H9 (cell line): ENCODE results near the gene GRIK1. TPM values are rescaled to one million over a fixed set of nuclear protein-coding genes. Genes with fewer than 3 reads are reported as not detected.

ENCODE experiments used
- DNase-seq: peaks from one replicate; pipeline ENCODE4 v3.0.0-alpha.2; 2017
- H2AFZ ChIP-seq: one replicate; pipeline ENCODE4 v1.6.1; 2013; ENCODE audit warnings: mild to moderate bottlenecking, low read length, control low read depth, moderate library complexity
- H2AK5ac ChIP-seq: 2 replicates; pipeline ENCODE4 v1.6.1; 2013; ENCODE audit warnings: low read length, control low read depth, mixed read lengths; ENCODE audit not compliant: insufficient read length
- H2BK120ac ChIP-seq: one replicate; pipeline ENCODE4 v1.6.1; 2013; ENCODE audit warnings: low read depth, mild to moderate bottlenecking, low read length, control low read depth, inconsistent platforms; ENCODE audit not compliant: poor library complexity, severe bottlenecking
- H2BK12ac ChIP-seq: 2 replicates; pipeline ENCODE4 v1.6.1; 2013; ENCODE audit warnings: low read length, control low read depth, mixed read lengths, low read depth; ENCODE audit not compliant: insufficient read length
- H2BK15ac ChIP-seq: 2 replicates; pipeline ENCODE4 v1.6.1; 2013; ENCODE audit warnings: low read depth, low read length, control low read depth
- H2BK20ac ChIP-seq: one replicate; pipeline ENCODE4 v1.6.1; 2013; ENCODE audit warnings: low read depth, mild to moderate bottlenecking, low read length, control low read depth, inconsistent platforms; ENCODE audit not compliant: poor library complexity, severe bottlenecking
- H2BK5ac ChIP-seq: 2 replicates; pipeline ENCODE4 v1.6.1; 2013; ENCODE audit warnings: low read length, control low read depth, mixed read lengths; ENCODE audit not compliant: insufficient read length
- H3K14ac ChIP-seq: 2 replicates; pipeline ENCODE4 v1.6.1; 2013; ENCODE audit warnings: low read length, control low read depth; ENCODE audit not compliant: insufficient read depth
- H3K18ac ChIP-seq: 2 replicates; pipeline ENCODE4 v1.6.1; 2013; ENCODE audit warnings: low read depth, mild to moderate bottlenecking, mixed read lengths, low read length, control low read depth; ENCODE audit not compliant: insufficient read length
- H3K23ac ChIP-seq: 2 replicates; pipeline ENCODE4 v1.6.1; 2013; ENCODE audit warnings: low read length, control low read depth, mixed read lengths, low read depth; ENCODE audit not compliant: insufficient read length
- H3K23me2 ChIP-seq: 2 replicates; pipeline ENCODE4 v1.6.1; 2013; ENCODE audit warnings: low read depth, mild to moderate bottlenecking, mixed read lengths, low read length, control low read depth; ENCODE audit not compliant: insufficient read length, poor library complexity, severe bottlenecking
- H3K27ac ChIP-seq: 2 replicates; pipeline ENCODE4 v1.5.1; 2013; ENCODE audit warnings: low read length, control low read depth, mixed read lengths, low read depth; ENCODE audit not compliant: insufficient read length
- H3K27me3 ChIP-seq: 2 replicates; pipeline ENCODE4 v1.6.1; 2013; ENCODE audit warnings: low read length, control low read depth, inconsistent platforms; ENCODE audit not compliant: insufficient read depth
- H3K4ac ChIP-seq: 2 replicates; pipeline ENCODE4 v1.6.1; 2013; ENCODE audit warnings: low read depth, mild to moderate bottlenecking, control low read depth, inconsistent platforms, low read length, moderate library complexity
- H3K4me1 ChIP-seq: 2 replicates; pipeline ENCODE4 v1.6.1; 2013; ENCODE audit warnings: low read length, control low read depth, inconsistent platforms; ENCODE audit not compliant: insufficient read depth
- H3K4me2 ChIP-seq: 2 replicates; pipeline ENCODE4 v1.6.1; 2013; ENCODE audit warnings: low read length, control low read depth, mixed read lengths; ENCODE audit not compliant: insufficient read length, insufficient read depth
- H3K56ac ChIP-seq: 2 replicates; pipeline ENCODE4 v1.6.1; 2013; ENCODE audit warnings: low read depth, mild to moderate bottlenecking, mixed read lengths, low read length, control low read depth; ENCODE audit not compliant: insufficient read length
- H3K79me1 ChIP-seq: 2 replicates; pipeline ENCODE4 v1.6.1; 2013; ENCODE audit warnings: low read depth, mild to moderate bottlenecking, moderate library complexity, low read length, control low read depth, inconsistent platforms; ENCODE audit not compliant: insufficient read depth, poor library complexity, severe bottlenecking
- H3K79me2 ChIP-seq: 2 replicates; pipeline ENCODE4 v1.6.1; 2013; ENCODE audit warnings: low read length, control low read depth, inconsistent platforms; ENCODE audit not compliant: insufficient read depth
- H3K9ac ChIP-seq: 2 replicates; pipeline ENCODE4 v1.6.1; 2013; ENCODE audit warnings: low read length, control low read depth, mixed read lengths; ENCODE audit not compliant: insufficient read length; ENCODE audit errors: extremely low read depth
- H3K9me3 ChIP-seq: one replicate; pipeline ENCODE4 v1.6.1; 2013; ENCODE audit warnings: low read depth, low read length, inconsistent platforms; ENCODE audit not compliant: control insufficient read depth
- H3T11ph ChIP-seq: one replicate; pipeline ENCODE4 v1.6.1; 2013; ENCODE audit warnings: mild to moderate bottlenecking, low read length, control low read depth, inconsistent platforms
- H4K20me1 ChIP-seq: one replicate; pipeline ENCODE4 v1.6.1; 2013; ENCODE audit not compliant: control insufficient read depth, insufficient read length, insufficient read depth
- H4K5ac ChIP-seq: 2 replicates; pipeline ENCODE4 v1.6.1; 2013; ENCODE audit warnings: low read depth, mild to moderate bottlenecking, mixed read lengths, low read length, control low read depth; ENCODE audit not compliant: insufficient read length
- H4K8ac ChIP-seq: replicated peaks from 2 replicates; pipeline ENCODE4 v1.6.1; 2013; ENCODE audit warnings: low read length, control low read depth, mixed read lengths, low read depth; ENCODE audit not compliant: insufficient read length
- H4K91ac ChIP-seq: 2 replicates; pipeline ENCODE4 v1.6.1; 2013; ENCODE audit warnings: low read depth, mild to moderate bottlenecking, moderate library complexity, mixed read lengths, low read length, control low read depth; ENCODE audit not compliant: insufficient read length
- H3K27ac Mint-ChIP-seq, 3 experiments: 2 replicates in 2 of 3; 3 replicates in 1 of 3; pipeline ENCODE4 v1.8.0; 2020 to 2021; ENCODE audit warnings: mixed read lengths in 3 of 3, mild to moderate bottlenecking in 1 of 3, moderate library complexity in 1 of 3
- H3K27me3 Mint-ChIP-seq: 2 replicates; pipeline ENCODE4 v1.8.0; 2021; ENCODE audit warnings: low read depth, mild to moderate bottlenecking, moderate library complexity, mixed read lengths
- H3K36me3 Mint-ChIP-seq, 3 experiments: 2 replicates in 2 of 3; 3 replicates in 1 of 3; pipeline ENCODE4 v1.8.0; 2020 to 2021; ENCODE audit warnings: low read depth in 3 of 3, mixed read lengths in 3 of 3; ENCODE audit not compliant: insufficient read depth in 1 of 3
- H3K4me1 Mint-ChIP-seq, 2 experiments: 2 replicates each; pipeline ENCODE4 v1.8.0; 2020; ENCODE audit warnings: mixed read lengths in 2 of 2
- H3K4me3 Mint-ChIP-seq, 2 experiments: 2 replicates in 1 of 2; 3 replicates in 1 of 2; pipeline ENCODE4 v1.8.0; 2020 to 2021; ENCODE audit warnings: mild to moderate bottlenecking in 2 of 2, mixed read lengths in 2 of 2, moderate library complexity in 1 of 2
- H3K9me3 Mint-ChIP-seq, 2 experiments: 2 replicates in 1 of 2; 3 replicates in 1 of 2; pipeline ENCODE4 v1.8.0; 2020; ENCODE audit warnings: mild to moderate bottlenecking in 2 of 2, mixed read lengths in 2 of 2, moderate library complexity in 1 of 2
- WGBS: extraction: QIAGEN DNeasy Blood & Tissue Kit; methylation state at CpG from one replicate; pipeline ENCODE4 v1.1.7; 2013; ENCODE audit warnings: missing lambda C conversion rate, low lambda C conversion rate, mixed read lengths; ENCODE audit not compliant: insufficient read length; ENCODE audit errors: extremely low coverage; 5-methylcytosine and 5-hydroxymethylcytosine counted together
- total RNA-seq: library from RNA; stranded (reverse); gene quantifications from 2 replicates; pipeline ENCODE4 v1.2.1, GENCODE V29; 2021
- TF ChIP-seq, protein P1 (sequence below): fragments of 200-600 bp; sonication (generic); conservative IDR thresholded peaks from 3 replicates; pipeline ENCODE4 v1.8.0; 2021; ENCODE audit warnings: antibody characterized with exemption, mild to moderate bottlenecking

GRIK1 gene
- total RNA-seq, 1 experiment from 2014 or later = not detected

DNA sequence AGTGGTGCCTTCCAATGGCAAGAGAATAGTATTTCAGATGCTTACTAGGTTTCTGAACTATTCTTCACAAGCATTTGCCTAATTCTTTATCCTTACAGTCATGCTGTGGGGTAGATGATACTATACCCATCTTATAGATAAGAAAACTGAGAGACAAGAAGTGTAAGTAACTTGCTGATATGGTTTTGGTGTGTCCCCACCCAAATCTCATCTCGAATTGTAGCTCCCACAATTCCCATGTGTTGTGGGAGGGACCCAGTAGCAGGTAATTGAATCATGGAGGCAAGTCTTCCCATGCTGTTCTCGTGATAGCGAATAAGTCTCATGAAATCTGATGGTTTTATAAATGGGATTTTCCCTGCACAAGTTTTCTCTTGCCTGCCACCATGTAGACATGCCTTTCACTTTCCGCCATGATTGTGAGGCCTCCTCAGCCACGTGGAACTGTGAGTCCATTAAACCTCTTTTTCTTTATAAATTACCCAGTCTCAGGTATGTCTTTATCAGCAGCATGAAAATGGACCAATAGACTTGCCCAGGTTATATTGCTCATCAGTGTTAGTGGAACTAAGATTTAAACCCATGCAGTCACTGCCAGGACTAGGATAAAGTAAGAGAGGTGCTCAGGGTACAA is 298.7 kb downstream of the GRIK1 start:
- Histone ChIP-seq H2BK5ac (no peak overlapping the region), H4K8ac (no peak overlapping the region), H3K9ac (no peak overlapping the region), H3K27ac (no peak overlapping the region), H3K23ac (no peak overlapping the region), H2BK15ac (no peak overlapping the region), H3K23me2 (no peaks in the 10 kb centered on the region), H3K9me3 (no peaks in the 10 kb centered on the region), H3K14ac (no peak overlapping the region), H2AK5ac (no peak overlapping the region), H3K4ac (no peak overlapping the region), H3T11ph (no peak overlapping the region), H3K27me3 (no peaks in the 10 kb centered on the region), H2AFZ (no peak overlapping the region), H3K56ac (no peak overlapping the region), H2BK20ac (no peak overlapping the region), H3K79me2 (no peaks in the 10 kb centered on the region), H2BK120ac (no peak overlapping the region), H4K91ac (no peak overlapping the region), H2BK12ac (no peak overlapping the region), H3K4me1 (no peaks in the 10 kb centered on the region), H4K5ac (no peak overlapping the region), H4K20me1 (no peaks in the 10 kb centered on the region), H3K4me2 (no peak overlapping the region), H3K79me1 (no peaks in the 10 kb centered on the region), H3K18ac (no peak overlapping the region)
- WGBS = no CpG with 5 or more reads among the region's 5 CpGs
- TF ChIP-seq, protein P1, sequence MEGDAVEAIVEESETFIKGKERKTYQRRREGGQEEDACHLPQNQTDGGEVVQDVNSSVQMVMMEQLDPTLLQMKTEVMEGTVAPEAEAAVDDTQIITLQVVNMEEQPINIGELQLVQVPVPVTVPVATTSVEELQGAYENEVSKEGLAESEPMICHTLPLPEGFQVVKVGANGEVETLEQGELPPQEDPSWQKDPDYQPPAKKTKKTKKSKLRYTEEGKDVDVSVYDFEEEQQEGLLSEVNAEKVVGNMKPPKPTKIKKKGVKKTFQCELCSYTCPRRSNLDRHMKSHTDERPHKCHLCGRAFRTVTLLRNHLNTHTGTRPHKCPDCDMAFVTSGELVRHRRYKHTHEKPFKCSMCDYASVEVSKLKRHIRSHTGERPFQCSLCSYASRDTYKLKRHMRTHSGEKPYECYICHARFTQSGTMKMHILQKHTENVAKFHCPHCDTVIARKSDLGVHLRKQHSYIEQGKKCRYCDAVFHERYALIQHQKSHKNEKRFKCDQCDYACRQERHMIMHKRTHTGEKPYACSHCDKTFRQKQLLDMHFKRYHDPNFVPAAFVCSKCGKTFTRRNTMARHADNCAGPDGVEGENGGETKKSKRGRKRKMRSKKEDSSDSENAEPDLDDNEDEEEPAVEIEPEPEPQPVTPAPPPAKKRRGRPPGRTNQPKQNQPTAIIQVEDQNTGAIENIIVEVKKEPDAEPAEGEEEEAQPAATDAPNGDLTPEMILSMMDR = no peak
- no peaks in the 10 kb centered on the region for H3K27me3 Mint-ChIP-seq
- H3K27ac Mint-ChIP-seq = no peak overlapping the region
- no peaks in the 10 kb centered on the region for H3K9me3 Mint-ChIP-seq
- H3K4me1 Mint-ChIP-seq = no peaks in the 10 kb centered on the region
- DNase-seq = no peak
- H3K36me3 Mint-ChIP-seq = no peaks in the 10 kb centered on the region
- H3K4me3 Mint-ChIP-seq = no peak overlapping the region
